ENCODE measurements around the gene CEP68.
"Not testable (repeated sequence)": the region's sequence is repeated elsewhere in the genome, so short reads cannot be mapped to it uniquely, and the experiment has no call there.

The CEP68 gene

GRCh38 chr2:65056215-65057053 lies at the start of gene CEP68:
Gene CEP68, plus strand, starts transcription at chr2:65056416. Its CDS starts 13,029 bp downstream, at chr2:65069445.
- DNase-seq (ENCODE audit: low read depth) = peak; percentile 86

GRCh38 chr2:65013776-65014175 lies 42.4 kb upstream of the CEP68 start:
- DNase-seq (ENCODE audit: low read depth) = no peak

GRCh38 chr2:65015731-65016130 lies 40.5 kb upstream of the CEP68 start:
- DNase-seq (ENCODE audit: low read depth) = no peak

GRCh38 chr2:65016789-65017188 lies 39.4 kb upstream of the CEP68 start:
- no peak for DNase-seq (ENCODE audit: low read depth)

GRCh38 chr2:65017335-65017734 lies 38.9 kb upstream of the CEP68 start:
- no peak for DNase-seq (ENCODE audit: low read depth)

- no peak for DNase-seq (ENCODE audit: low read depth)
These were observed 38.1 kb upstream of the CEP68 start for GRCh38 chr2:65018141-65018582.

- DNase-seq (ENCODE audit: low read depth) = no peak
These were observed 37.2 kb upstream of the CEP68 start for GRCh38 chr2:65019010-65019409.

GRCh38 chr2:65019675-65020195 lies 36.5 kb upstream of the CEP68 start:
- no peak for DNase-seq (ENCODE audit: low read depth)

- DNase-seq (ENCODE audit: low read depth) = not testable (repeated sequence)
These were observed 36.0 kb upstream of the CEP68 start for GRCh38 chr2:65020251-65020650.

GRCh38 chr2:65020943-65021528 lies 35.2 kb upstream of the CEP68 start:
- DNase-seq (ENCODE audit: low read depth) = no peak

- DNase-seq (ENCODE audit: low read depth) = no peak
These were observed 34.5 kb upstream of the CEP68 start for GRCh38 chr2:65021709-65022108.

- DNase-seq (ENCODE audit: low read depth) = no peak
These were observed 34.0 kb upstream of the CEP68 start for GRCh38 chr2:65022189-65022588.

- no peak for DNase-seq (ENCODE audit: low read depth)
These were observed 32.5 kb upstream of the CEP68 start for GRCh38 chr2:65023742-65024141.

GRCh38 chr2:65024149-65024829 lies 31.9 kb upstream of the CEP68 start:
- DNase-seq (ENCODE audit: low read depth) = peak; percentile 39

GRCh38 chr2:65025453-65026123 lies 30.6 kb upstream of the CEP68 start:
- no peak for DNase-seq (ENCODE audit: low read depth)

GRCh38 chr2:65026154-65026553 lies 30.1 kb upstream of the CEP68 start:
- no peak for DNase-seq (ENCODE audit: low read depth)

GRCh38 chr2:65026704-65027464 lies 29.3 kb upstream of the CEP68 start:
- no peak for DNase-seq (ENCODE audit: low read depth)

- no peak for DNase-seq (ENCODE audit: low read depth)
These were observed 28.5 kb upstream of the CEP68 start for GRCh38 chr2:65027616-65028244.

- DNase-seq (ENCODE audit: low read depth) = no peak
These were observed 25.5 kb upstream of the CEP68 start for GRCh38 chr2:65030476-65031332.

Measured in HS-5 (cell line).